Measurements from ENCODE around the gene TMEM72.
A peak's percentile ranks its signal among the peaks of the same experiment; 100 is the strongest.

The TMEM72 gene

DNA sequence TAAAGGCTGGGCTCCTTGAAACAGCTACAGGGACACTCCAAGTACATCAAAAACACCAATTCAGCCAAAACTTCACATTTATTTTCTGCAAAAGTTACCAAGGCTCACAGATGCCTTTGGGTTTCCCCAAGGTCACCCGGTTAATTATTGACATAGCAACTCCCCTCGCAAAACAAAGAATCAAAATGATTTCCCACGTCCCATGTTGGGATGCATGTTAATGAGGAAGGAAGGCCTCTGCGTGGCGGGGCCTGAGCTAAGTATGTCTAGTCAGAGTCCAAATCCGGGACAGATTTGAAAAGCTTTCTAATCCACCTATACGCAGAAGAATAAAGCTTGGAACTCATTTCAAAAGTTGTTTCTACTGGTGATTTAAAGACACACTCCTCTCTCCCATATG lies 535 bp upstream of the TMEM72 start:
- H3K36me3 ChIP-seq (ENCODE audit: insufficient read depth, low read length), result no peaks in the 10 kb centered on the region
- H2AFZ ChIP-seq (ENCODE audit: low read length), result no peak overlapping the region
- TF ChIP-seq, protein P1, sequence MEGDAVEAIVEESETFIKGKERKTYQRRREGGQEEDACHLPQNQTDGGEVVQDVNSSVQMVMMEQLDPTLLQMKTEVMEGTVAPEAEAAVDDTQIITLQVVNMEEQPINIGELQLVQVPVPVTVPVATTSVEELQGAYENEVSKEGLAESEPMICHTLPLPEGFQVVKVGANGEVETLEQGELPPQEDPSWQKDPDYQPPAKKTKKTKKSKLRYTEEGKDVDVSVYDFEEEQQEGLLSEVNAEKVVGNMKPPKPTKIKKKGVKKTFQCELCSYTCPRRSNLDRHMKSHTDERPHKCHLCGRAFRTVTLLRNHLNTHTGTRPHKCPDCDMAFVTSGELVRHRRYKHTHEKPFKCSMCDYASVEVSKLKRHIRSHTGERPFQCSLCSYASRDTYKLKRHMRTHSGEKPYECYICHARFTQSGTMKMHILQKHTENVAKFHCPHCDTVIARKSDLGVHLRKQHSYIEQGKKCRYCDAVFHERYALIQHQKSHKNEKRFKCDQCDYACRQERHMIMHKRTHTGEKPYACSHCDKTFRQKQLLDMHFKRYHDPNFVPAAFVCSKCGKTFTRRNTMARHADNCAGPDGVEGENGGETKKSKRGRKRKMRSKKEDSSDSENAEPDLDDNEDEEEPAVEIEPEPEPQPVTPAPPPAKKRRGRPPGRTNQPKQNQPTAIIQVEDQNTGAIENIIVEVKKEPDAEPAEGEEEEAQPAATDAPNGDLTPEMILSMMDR (conservative IDR thresholded peaks at IDR 0.05; ENCODE audit: low read length), result no peak
- no peak for TF ChIP-seq EZH2phosphoT487 (IDR thresholded peaks at IDR 0.05; ENCODE audit: borderline replicate concordance)
- H4K20me1 ChIP-seq (ENCODE audit: insufficient read depth, low read length, poor library complexity, severe bottlenecking), result no peaks in the 10 kb centered on the region
- peak overlapping the region; percentile 78 for H3K9ac ChIP-seq (ENCODE audit: low read depth, low read length, poor library complexity, severe bottlenecking)
- peaks cover 19% of the 10 kb centered on the region for H3F3A ChIP-seq (ENCODE audit: low read depth)
- no peak overlapping the region for H3K4me3 ChIP-seq (ENCODE audit: low read length, poor library complexity, severe bottlenecking)
- H3K9me2 ChIP-seq (replicated peaks; ENCODE audit: low read depth, low read length), result no peaks in the 10 kb centered on the region
- peak overlapping the region; percentile 97 for H3K4me2 ChIP-seq (ENCODE audit: low read depth, low read length, poor library complexity, severe bottlenecking)
- no peaks in the 10 kb centered on the region for H3K9me3 ChIP-seq (ENCODE audit: insufficient read depth, low read depth, low read length)
- H3K79me2 ChIP-seq (ENCODE audit: insufficient read depth, low read length), result no peaks in the 10 kb centered on the region
- H3K4me1 ChIP-seq (ENCODE audit: insufficient read depth, low read length, poor library complexity, severe bottlenecking), result peaks cover 65% of the 10 kb centered on the region
- no peaks in the 10 kb centered on the region for H3K27me3 ChIP-seq (ENCODE audit: insufficient read depth, low read length, poor library complexity, severe bottlenecking)

DNA sequence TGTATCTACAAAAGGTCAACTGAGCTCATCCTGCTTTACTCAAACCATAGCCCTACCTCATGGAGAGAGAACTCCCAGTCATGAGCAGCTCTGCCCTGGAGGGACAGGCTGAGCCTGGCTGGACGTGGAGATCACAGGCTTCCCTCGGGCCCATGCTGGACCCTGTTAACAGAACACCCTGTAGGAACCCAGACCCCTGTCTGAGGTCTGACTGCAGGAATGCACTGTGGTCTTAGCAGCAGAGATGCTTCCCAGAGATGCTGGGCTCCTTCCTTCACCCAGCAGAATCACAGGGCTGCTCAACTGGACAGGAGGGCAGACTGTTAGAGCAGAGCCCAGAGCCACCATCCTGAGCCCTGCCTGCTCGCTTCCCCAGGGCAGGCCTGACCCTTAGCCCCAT lies 814 bp downstream of the TMEM72 start:
- Histone ChIP-seq H3K9me3 (ENCODE audit: insufficient read depth, low read depth, low read length) (no peaks in the 10 kb centered on the region), H4K20me1 (ENCODE audit: insufficient read depth, low read length, poor library complexity, severe bottlenecking) (no peaks in the 10 kb centered on the region), H3K9ac (ENCODE audit: low read depth, low read length, poor library complexity, severe bottlenecking) (peak overlapping the region; percentile 78), H3K4me1 (ENCODE audit: insufficient read depth, low read length, poor library complexity, severe bottlenecking) (peaks cover 71% of the 10 kb centered on the region), H3K9me2 (replicated peaks; ENCODE audit: low read depth, low read length) (no peaks in the 10 kb centered on the region), H3F3A (ENCODE audit: low read depth) (peaks cover 19% of the 10 kb centered on the region), H3K79me2 (ENCODE audit: insufficient read depth, low read length) (no peaks in the 10 kb centered on the region), H3K4me2 (ENCODE audit: low read depth, low read length, poor library complexity, severe bottlenecking) (peak overlapping the region; percentile 97), H3K4me3 (ENCODE audit: low read length, poor library complexity, severe bottlenecking) (peak overlapping the region; percentile 70), H3K36me3 (ENCODE audit: insufficient read depth, low read length) (no peaks in the 10 kb centered on the region), H2AFZ (ENCODE audit: low read length) (no peak overlapping the region), H3K27me3 (ENCODE audit: insufficient read depth, low read length, poor library complexity, severe bottlenecking) (no peaks in the 10 kb centered on the region)
- TF ChIP-seq, protein P1 (conservative IDR thresholded peaks at IDR 0.05; ENCODE audit: low read length), result no peak
- TF ChIP-seq EZH2phosphoT487 (IDR thresholded peaks at IDR 0.05; ENCODE audit: borderline replicate concordance), result no peak

DNA sequence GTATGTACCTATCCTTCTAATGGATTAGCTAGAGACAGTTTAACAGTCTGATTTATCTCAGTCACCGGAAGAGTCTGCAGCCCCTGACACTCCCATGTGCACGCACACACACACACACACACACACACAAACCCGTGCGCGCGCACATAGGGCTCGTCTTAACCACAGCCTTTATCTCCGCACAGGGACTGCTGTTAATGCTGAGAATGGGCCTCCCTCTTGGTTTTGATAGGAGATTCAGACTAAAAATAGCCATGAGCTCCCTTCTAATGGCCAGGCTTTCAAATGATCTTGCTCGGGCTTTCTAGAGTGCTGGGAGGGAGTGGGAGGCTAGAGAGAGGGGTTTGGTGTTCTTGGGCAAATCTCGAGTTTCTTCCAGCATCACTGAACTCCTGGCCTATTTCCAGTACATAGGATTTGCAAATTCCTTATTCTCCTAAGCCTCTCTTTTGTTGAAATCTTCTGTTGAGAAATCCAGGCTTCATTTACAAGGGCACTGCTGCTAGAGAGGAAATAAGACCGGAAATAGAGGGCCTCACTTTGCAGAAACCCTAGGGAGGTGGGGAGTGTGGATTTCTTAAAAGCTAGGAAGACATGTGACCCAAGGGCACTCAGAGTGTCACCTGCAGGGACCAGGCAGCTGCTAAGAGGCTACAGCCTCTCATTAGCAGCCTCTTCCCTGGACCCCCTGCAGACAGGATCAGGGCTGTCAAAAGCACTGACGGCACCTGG lies 2.4 kb downstream of the TMEM72 start:
- no peaks in the 10 kb centered on the region for H4K20me1 ChIP-seq (ENCODE audit: insufficient read depth, low read length, poor library complexity, severe bottlenecking)
- no peaks in the 10 kb centered on the region for H3K36me3 ChIP-seq (ENCODE audit: insufficient read depth, low read length)
- peaks cover 7% of the 10 kb centered on the region; the same call in 1 of the 2 replicates for H3K9me3 ChIP-seq (ENCODE audit: insufficient read depth, low read depth, low read length)
- peak overlapping the region; percentile 78 for H3K9ac ChIP-seq (ENCODE audit: low read depth, low read length, poor library complexity, severe bottlenecking)
- peak overlapping the region; percentile 70 for H3K4me3 ChIP-seq (ENCODE audit: low read length, poor library complexity, severe bottlenecking)
- 0 out of 2 replicates have a peak overlapping the region, but pooled peaks have one; percentile 34 for H2AFZ ChIP-seq (ENCODE audit: low read length)
- peaks cover 19% of the 10 kb centered on the region for H3F3A ChIP-seq (ENCODE audit: low read depth)
- H3K79me2 ChIP-seq (ENCODE audit: insufficient read depth, low read length), result no peaks in the 10 kb centered on the region
- H3K9me2 ChIP-seq (replicated peaks; ENCODE audit: low read depth, low read length), result no peaks in the 10 kb centered on the region
- TF ChIP-seq EZH2phosphoT487 (IDR thresholded peaks at IDR 0.05; ENCODE audit: borderline replicate concordance), result no peak
- TF ChIP-seq, protein P1 (conservative IDR thresholded peaks at IDR 0.05; ENCODE audit: low read length), result no peak
- peaks cover 71% of the 10 kb centered on the region for H3K4me1 ChIP-seq (ENCODE audit: insufficient read depth, low read length, poor library complexity, severe bottlenecking)
- no peaks in the 10 kb centered on the region for H3K27me3 ChIP-seq (ENCODE audit: insufficient read depth, low read length, poor library complexity, severe bottlenecking)
- peak overlapping the region; percentile 97 for H3K4me2 ChIP-seq (ENCODE audit: low read depth, low read length, poor library complexity, severe bottlenecking)
